GM10266 (cell line): Measurements from ENCODE around the gene PRKCH.

ENCODE experiments used
- DNase-seq: peaks from one replicate; pipeline ENCODE4 v3.0.0; 2012; ENCODE audit errors: extremely low spot score
- CTCF ChIP-seq: IDR thresholded peaks from 2 replicates; pipeline ENCODE4 v1.5.1; 2012; ENCODE audit warnings: mild to moderate bottlenecking, low read depth; ENCODE audit not compliant: control insufficient read depth, insufficient read depth; ENCODE audit errors: missing control alignments

PRKCH gene

GRCh38 chr14:61433169-61433568 is 111.8 kb downstream of the PRKCH start:
- DNase-seq = no peak

GRCh38 chr14:61433828-61434227 is 112.4 kb downstream of the PRKCH start:
- no peak for DNase-seq
- TF ChIP-seq CTCF = no peak

More at GRCh38 chr14:61433169-61433568, 111.8 kb downstream of the PRKCH start:
- TF ChIP-seq CTCF = no peak

GRCh38 chr14:61434311-61434710 is 112.9 kb downstream of the PRKCH start:
- DNase-seq = no peak
- TF ChIP-seq CTCF = no peak

GRCh38 chr14:61435563-61436337 is 114.4 kb downstream of the PRKCH start:
- TF ChIP-seq CTCF = no peak
- no peak for DNase-seq

GRCh38 chr14:61437381-61437780 is 116.0 kb downstream of the PRKCH start:
- no peak for TF ChIP-seq CTCF
- DNase-seq = no peak

- DNase-seq = no peak
Observed at GRCh38 chr14:61438036-61438435, 116.7 kb downstream of the PRKCH start.

More at GRCh38 chr14:61438036-61438435, 116.7 kb downstream of the PRKCH start:
- no peak for TF ChIP-seq CTCF
